ENCODE data around the gene CTXN1.
A peak's percentile ranks its signal among the peaks of the same experiment; 100 is the strongest.
"Not testable (repeated sequence)": the region's sequence is repeated elsewhere in the genome, so short reads cannot be mapped to it uniquely, and the experiment has no call there.

The CTXN1 gene

DNA sequence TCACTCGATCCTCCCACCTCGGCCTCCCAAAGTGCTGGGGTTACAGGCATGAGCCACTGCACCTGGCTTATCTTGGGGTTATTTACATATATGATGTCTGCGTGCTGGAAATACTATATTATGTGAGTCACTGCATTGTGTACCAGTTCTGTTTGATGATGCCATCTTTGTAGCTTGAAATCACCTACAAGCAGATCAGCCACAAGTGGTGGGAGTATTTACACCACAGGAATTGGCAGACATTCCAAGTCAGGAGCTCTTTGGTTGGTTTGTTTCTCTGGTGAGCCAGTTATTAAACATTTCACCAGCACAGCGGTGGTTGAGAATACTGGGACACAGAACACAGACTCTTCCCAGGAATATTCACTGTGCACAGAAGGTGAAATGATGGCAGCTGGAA is 22.0 kb upstream of the CTXN1 start:
- DNase-seq: no peak

DNA sequence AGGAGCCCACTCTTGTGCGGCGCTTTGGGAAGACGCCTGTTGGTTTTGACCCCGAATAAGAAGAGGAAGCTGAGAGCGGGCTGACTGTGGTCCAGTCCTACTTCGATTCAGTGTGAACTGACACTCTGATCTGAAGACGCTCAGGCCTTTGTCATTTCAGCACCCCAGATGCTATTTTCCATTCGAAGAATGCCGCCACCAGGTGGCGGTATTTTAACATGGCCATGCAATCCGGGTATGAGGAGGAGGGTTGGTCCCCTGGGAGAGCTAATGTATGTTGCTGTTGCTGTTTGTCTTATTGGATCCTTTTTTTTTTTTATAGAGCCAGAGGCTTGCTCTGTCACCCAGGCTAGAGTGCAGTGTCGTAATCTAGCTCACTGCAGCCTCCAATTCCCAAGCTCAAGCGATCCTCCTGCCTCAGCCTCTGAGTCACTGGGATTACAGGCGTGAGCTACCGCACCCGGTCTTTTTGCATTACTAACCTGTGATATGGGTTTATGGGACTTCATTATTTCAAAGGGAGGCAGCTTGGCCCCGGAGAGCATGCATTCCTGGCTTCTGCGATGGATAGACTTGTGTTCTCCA is 18.3 kb upstream of the CTXN1 start:
- peak in 49 of 51 donors; percentile 30 to 90 (median 72) for DNase-seq

DNA sequence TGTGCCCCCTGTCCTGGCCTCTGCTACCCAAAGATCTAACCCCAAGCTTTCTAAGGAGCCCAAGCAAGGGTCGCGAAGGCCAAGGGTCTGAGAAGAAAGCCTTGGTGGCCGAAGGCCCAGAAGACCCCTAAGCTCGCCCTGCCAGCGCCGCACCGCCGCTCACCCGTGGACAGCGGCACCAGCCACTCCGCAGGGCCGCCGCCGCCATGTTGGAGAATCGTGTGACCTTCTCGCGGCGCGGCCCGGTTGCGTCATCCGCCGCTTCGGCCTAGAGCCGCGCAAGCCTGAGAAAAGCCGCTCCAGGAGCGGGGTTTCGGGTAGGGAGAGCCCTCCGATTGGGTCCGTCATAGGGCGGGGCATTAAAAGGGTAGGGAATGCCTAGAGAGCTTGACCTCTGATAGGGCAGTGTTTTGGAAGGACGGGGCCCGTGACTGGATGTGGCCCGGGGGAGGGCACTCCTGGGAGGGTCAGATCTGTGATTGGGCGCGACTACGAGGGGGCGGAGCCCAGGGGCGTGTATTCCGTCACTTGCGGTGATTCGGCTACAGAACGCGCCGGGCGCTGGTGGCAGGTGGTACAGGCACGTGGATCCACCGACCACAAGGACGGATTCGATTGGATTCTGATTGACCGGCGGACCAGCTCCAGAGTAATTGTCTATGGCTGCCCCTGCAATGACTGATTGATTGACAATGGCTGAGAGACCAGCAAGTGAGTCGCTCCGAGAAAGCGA is 17.7 kb upstream of the CTXN1 start, which contains the start of gene TIMM44:
TSS of gene TIMM44 (minus strand) at position 223 of the 733 bp plus-strand sequence. CDS start at position 208, 15 bp downstream.
- peak; percentile 76 to 100 (median 99) for DNase-seq

DNA sequence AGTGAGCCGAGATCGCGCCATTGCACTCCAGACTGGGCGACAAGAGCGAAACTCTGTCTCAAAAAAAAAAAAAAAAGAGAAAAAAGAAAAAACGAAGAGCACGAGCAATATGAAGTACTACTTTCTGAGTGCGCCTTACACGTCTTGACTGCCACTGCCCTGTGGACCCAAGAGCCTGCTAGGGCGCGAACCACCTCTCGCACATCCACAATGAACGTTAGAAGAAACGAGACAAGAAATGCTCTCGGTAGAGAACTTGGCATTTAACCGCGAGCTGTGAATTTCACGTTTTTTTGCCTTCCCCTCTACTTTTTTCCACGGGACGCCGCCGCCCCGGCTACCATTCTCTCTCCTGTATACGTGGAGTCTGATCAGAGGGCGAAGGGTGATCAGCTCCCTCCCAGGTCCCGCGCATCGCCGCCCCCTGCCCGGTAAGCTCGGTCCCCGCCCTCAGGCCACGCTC is 17.1 kb upstream of the CTXN1 start:
- DNase-seq: no peak

DNA sequence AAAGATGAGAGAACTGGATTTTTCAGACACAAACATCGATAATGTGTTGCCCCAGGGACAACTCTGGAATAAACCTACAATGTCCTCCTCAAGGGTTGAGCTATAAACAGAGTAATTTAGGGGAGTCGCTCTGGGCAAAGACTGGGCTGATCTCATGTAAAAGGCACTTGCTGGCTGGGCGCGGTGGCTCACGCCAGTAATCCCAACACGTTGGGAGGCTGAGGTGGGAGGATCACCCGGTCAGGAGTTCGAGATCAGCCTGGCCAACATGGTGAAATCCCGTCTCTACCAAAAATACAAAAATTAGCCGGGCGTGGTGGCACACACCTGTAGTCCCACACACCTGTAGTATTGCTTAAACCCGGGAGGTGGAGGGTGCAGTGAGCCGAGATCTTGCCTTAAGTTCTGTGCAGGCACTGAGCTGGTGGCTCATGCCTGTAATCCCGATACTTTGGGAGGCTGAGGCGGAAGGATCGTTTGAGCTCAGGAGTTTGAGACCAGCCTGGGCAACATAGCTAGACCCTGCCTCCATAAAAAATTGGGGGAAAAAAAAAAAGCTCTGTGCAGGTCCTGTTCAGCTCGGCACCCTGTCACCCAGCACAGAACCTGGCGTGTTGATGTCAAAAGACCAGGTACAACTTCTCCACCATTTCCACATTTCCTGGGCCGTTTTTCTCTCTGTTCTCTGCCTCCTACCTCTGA is 16.1 kb upstream of the CTXN1 start:
- DNase-seq: no peak

DNA sequence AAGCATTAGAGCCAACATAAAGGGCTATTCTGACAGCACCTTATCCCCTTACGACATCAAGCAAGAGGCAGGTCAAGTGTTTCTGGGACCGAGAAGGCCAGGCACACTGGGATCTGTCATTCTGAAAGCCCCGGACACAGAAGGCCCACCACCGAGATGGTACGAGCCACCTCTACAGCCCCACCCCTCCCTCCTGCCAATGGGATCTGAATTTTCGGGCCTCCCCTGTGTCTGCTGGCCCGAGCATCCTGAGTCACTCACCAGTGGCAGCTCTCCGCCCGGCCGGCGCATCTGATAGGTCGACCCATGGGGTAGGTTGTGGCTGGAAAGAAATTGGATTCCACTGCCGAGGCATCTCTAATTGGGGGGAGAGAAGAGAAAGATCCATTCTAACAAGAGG is 14.9 kb upstream of the CTXN1 start:
- no peak for DNase-seq

DNA sequence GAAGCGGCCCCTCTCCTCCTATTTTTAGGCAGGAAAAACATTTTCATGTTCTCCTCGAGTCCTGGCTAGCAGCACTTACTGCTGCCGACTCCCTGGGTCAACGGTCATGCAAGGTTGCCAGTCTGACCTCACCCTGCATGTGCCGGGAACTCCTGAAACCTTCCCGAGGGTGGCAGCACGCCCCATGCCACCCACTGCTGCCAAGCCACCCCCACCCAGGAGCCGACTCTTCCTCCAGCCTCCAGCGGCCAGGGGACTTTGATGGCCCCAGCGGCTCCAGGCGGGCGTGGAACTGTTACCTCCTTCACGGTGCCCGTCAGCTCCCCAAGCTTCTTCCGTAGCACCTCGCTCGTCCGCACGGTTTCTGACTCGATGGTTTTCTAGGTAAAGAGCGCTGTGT is 8.8 kb upstream of the CTXN1 start:
- no peak for DNase-seq

DNA sequence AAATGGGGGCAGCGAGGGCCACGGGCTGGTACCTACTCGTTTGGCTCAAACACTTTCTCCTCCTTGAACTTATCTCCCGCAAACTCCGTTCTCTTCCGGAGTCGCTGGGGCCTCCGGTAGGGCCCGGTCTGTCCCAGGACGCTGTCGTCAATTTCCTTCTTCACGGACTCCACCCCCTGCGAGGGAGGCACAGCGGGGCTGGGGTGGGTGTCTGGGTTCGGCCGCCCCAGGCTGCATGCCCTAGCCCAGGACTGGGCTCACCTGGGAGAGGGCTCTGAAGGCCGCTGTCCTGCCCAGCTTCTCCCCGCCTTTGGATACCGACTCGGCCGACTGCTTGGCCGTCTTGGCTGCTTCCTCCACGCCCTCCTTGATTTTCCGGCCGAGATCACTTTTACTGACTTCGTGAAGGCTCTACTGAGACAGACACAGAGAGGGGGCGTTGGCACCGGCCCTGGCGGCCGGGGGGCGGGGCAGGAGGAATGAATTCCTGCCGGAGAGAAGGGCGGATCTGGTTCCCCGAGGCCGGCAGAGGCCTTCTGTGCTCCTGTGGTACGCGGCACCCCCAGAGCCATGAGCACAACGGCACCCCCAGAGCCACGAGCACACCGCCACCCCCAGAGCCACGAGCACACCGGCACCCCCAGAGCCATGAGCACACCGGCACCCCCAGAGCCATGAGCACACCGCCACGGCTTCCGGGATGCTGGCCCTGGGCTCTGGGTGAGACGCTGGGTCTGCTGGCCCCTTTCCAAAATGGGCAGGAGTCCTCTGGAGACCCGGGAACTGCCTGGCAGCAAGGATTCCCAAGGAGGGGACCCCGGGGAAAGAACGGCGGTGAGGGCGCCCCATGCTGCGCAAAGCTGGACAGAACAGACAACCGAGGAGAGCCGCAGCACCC is 8.1 kb upstream of the CTXN1 start:
- DNase-seq: no peak

DNA sequence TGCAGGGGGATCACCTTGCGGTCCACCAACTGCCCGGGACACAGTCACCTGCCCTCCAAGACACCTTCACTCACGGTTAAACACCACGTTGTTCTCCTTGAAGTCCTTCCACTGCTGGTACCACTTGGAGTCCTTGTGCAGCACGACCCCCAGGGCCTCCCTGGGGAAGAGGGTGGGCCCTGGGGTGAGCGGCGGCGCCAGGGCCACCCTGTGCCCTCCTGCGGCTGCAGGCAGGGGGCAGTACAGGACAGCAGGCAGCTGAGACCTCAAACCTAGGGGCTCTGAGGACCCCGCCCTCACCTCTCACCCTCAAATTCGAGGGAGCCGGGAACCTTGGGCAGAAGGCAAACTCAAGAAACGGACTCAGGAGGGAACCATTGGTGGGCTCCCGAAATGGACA is 7.5 kb upstream of the CTXN1 start:
- DNase-seq: no peak

DNA sequence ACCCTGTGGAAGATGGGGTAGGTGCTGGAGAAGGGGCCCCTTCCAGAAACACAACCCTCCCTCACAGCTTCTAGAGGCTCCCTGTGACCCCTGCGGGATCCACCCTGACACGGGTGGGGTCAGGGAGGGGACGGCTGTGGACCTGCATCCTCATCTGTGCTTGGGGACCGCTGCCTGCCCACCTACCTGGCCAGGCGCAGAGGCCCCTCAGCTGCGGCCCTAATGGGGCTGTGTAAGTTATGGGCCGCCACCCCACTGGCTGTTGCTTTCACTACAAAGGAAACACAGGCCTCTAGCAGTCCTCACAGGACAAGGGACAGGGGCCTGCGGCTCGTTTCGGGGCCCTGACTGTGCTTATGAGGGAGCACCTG is 7.0 kb upstream of the CTXN1 start:
- DNase-seq: no peak

DNA sequence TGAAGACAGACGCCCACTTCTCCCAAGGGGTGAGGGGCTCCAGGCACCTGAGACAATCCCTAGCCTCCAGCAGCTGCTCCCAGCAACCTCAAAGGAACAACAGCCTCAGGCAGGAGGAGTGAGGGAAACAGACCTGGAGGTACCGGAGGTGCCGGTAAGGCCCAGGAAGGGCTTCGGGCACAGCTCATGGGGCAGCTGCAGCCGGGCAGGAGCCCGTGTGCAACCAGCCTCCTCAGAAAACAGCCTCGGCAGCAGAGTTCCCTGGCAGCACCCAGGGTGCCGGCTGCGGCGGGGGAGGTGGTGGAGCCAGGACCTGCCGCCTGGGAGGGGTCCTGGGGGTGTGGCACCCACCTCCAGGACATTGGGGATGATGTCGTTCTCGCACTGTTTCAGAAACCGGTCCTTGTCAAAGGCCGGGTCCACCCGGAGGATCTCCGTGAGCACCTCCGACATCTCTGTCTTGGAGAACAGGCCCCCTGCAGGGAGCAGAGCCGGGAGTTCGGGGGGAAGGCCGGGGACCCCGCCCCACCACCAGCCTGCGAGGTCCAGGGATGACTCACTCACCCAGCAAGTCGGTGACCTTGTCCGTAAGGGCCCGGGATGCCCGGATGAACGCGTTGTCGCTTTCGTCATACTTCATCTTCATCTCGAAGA is 6.5 kb upstream of the CTXN1 start:
- no peak for DNase-seq

DNA sequence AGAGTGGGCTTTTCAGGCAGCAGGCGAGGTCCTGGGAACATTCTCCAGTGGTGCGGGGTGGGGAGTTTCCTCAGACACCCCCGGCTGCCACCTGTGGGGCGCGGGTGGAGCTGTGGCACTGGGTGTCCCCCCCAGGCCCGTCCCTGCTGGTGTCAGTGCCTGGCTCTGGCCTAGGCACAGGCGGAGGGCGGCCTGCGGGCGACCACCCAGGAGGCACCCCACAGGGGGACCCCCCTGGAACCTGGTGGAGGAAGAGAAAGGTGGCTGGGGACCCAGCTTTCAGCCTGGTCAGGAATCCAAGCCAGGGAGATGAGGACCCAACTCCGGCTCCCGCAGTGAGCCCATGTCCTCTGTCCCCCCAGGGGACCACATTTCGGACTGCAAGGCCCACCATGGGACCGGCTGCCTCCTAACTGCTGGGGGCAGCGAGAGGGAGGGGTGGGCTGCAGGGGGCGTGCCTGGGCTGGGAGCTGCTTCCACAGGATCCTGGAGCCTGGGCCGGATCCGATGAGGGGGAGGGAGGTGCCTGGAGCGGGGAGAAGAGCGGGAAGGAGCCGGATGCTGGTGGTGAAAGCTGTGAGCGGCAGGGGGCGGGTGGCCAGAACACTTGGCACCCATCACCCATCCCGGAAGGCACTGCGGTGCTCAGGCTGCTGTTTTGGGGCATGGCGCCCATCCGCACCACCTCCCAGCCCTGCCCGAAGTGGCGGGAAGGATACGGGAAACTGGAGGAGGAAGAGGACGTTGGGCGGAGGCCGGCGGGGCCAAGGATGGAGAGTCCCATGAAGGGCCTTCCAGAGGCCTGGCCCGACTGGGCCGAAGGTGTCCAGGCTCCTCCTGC is 5.5 kb upstream of the CTXN1 start:
- peak in 1 of 51 donors; percentile 20 for DNase-seq

DNA sequence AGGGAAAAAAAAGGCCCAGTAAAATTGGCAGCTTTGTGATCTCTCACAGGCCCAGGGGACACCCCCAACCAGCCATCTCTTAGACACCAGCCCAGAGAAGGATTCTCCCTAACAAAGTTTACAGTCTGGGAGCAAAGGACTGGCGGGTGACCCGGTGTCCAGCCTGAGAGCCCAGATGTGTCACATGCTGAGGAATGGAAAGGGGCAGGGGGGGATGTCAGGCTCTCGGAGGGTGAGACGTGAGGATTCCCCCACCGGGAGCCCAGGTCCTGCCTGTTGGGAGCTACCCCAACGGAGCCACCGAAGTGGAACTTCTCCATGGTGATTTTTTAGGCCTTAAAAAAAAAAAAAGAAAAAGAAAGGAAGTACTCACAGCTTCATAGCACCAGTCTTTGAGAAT is 4.8 kb upstream of the CTXN1 start:
- no peak for DNase-seq

DNA sequence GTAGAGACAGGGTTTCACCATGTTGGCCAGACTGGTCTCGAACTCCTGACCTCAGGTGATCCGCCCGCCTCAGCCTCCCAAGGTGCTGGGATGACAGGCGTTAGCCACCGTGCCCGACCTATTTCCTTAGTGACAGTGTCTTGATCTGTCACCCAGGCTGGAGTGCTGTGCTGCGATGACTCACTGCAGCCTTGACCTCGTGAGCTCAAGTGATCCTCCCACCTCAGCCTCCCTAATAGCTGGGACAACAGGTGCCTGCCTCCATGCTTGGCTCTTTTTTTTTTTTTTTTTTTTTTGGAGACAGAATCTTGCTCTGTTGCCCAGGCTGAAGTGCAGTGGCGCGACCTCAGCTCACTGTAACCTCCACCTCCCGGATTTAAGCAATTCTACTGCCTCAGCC is 4.1 kb upstream of the CTXN1 start:
- not testable (repeated sequence) for DNase-seq

DNA sequence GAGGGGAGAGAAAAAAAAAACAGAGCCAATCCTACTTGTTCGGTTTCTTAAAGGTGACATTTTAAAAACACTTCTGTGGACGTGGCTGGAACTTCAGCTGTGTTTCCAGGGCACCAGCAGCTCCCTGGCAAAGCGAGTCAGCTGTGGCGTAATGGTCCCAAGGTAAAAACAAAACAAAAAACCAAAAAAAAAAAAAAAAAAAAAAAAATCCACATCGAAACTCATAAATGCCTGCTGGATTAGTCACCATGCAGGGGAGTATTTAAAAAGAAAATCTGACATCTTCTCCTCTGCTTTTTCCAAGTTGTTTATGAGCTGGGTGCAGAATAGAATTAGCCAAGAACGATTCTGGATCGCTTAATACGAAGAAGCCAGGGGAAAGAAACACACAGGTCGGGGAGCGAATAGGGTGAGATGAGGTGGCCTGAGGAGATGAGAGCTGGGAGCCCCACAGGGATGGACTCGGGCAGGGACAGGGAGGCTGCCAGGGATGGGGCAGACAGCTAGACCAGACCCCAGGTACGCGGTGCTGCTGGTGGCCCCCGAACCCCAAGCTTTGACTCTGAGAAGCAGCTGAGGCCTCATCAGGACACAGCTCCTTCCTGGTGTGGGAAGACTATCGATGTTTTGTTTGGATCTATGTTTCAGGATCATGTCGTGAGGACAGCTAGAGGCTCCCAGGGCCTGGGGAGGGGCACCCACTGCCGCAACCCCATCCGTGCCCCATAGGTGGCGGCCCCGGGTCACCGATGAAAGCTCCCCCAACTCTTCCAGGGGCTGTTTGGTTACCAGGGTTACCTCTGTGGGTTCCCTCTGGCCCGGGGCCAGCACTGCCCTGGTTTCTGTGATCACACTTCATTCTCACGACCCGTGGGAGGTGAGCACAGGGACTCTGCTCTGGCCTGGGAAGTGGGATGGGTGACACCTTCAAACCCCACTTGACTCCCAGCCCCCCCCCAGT is 3.1 kb upstream of the CTXN1 start:
- DNase-seq: peak in 2 of 51 donors; percentile 15 to 31

DNA sequence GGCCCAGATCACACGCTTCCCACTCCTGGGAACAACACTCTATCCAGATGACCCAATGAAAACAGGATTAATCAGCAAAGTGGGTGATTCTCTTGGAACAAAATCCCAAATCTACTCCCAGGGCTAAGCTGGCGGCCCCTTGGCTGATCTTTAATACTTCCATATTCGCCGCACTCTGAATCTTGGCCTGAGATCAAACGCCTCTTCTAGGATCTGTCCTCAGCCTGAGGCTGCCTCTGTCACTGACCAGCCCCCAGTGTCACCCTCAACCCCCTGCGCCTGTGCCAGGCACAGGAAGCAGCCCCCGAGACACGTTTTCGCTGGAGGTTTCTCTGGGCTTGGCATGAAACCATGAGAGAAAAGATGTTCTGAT is 2.4 kb upstream of the CTXN1 start:
- DNase-seq: peak in 1 of 51 donors; percentile 55

DNA sequence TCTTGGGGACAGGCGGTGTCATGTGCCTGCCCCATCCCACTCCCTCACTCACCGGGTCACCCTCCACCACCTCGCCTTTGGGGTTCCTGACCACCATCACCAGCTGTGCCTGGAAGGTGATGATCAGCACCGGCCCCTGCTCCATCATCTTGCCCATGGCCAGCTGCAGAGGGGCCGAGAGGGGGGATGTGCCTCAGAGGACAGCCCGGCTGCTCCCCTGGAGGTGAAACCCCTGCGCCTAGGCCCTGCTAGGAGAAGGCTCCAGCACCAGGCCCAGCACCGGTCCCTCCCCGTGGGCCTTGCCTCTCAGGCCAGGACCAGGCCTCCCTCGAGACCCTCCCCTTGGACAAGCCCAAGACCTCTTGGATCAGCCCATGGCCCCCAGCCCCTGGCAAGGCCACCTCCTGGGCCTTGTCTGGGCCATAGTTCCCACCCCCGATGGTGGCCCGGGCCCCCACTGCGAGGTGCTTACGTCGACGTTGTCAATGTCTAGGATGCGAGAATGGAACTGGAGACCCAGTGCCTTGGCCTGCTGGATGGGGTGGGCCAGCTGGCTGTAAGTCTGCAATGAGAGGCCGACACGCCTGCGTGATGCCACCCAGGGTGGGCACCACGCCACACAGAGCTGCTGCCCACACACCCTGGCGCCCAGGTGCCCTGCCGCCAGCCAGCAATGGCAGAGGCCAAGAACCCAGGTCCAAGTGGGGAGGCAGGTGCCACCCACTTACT is 1.8 kb upstream of the CTXN1 start:
- peak in 1 of 51 donors; percentile 55 for DNase-seq
